Measurements from ENCODE around the gene SNAI3. TPM values are rescaled to one million over a fixed set of nuclear protein-coding genes. Genes with fewer than 3 reads are reported as not detected.

The SNAI3 gene
- total RNA-seq, 1 donor: not detected

DNA sequence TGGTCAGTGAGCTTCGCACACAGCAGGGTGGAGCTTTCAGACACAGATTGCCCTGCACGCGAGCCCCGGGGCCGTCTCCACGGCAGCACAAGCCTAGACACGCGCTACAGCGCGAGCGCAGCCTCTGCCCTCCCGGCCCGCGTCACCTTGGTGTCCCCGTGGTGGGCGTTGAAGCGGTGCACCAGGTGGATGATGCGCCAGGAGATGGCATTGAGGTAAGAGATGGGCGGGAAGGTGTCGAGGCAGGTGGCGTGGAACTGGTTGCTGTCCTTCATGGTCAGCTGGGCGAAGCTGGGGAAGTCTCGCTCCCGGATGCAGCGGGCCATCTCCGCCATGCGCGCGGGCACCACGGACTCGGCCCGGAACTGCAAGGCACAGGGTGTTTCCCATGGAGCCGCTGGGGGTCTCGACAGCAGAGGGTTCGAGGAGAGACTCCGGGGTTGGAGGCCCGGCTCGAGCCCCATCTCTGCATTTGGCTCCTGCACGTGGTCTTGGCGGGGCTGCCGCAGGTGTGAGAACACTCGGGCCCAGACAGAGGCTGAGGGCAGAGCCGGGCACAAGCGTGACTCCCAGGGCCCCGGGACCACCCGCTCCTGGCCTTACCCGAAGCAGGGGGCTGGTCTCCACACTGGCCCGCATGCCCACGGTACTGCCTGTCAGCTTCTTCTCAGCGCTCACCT is 31.1 kb downstream of the SNAI3 start:
- DNase-seq (ENCODE audit: low read depth): no peak
- no peak overlapping the region for H3K4me3 ChIP-seq (ENCODE audit: low read depth, low read length)
- TF ChIP-seq, protein P1, sequence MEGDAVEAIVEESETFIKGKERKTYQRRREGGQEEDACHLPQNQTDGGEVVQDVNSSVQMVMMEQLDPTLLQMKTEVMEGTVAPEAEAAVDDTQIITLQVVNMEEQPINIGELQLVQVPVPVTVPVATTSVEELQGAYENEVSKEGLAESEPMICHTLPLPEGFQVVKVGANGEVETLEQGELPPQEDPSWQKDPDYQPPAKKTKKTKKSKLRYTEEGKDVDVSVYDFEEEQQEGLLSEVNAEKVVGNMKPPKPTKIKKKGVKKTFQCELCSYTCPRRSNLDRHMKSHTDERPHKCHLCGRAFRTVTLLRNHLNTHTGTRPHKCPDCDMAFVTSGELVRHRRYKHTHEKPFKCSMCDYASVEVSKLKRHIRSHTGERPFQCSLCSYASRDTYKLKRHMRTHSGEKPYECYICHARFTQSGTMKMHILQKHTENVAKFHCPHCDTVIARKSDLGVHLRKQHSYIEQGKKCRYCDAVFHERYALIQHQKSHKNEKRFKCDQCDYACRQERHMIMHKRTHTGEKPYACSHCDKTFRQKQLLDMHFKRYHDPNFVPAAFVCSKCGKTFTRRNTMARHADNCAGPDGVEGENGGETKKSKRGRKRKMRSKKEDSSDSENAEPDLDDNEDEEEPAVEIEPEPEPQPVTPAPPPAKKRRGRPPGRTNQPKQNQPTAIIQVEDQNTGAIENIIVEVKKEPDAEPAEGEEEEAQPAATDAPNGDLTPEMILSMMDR (IDR thresholded peaks at IDR 0.05; ENCODE audit: insufficient read depth, low read length): no peak

DNA sequence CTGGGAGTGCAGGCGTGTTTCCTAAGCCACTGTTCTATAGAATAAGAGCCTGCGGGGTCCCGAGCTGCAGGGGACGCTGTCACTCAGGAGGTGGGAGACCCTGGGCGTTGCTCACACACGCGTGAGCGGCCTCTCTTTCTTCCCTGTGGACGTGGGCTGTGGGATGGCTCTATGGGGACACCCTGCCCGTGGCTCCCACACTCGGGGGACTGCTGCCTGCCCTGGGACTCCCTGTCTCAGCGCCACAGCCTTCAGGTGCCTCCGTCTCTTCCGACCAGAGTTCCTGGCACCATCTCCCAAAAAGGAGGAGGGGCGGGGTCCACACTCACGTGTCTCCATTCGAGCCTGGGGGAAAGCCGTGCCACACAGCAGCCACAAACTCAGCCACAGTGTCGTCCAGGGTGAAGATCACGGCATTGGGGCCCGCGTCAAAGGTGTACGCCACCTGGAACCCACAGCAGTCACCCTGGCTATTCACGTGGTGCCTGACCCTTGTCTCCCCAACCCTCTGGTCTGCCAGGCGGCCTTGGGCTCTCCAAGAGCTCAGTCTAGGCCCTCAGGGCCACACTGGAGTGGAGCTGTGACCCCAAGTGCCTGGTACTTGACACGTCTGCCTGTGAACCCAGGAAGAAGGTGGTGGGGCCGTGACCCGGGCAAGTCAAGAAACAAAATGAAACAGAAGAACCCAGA is 31.8 kb downstream of the SNAI3 start:
- DNase-seq (ENCODE audit: low read depth): no peak
- TF ChIP-seq, protein P1 (IDR thresholded peaks at IDR 0.05; ENCODE audit: insufficient read depth, low read length): no peak
- H3K4me3 ChIP-seq (ENCODE audit: low read depth, low read length): no peak overlapping the region

DNA sequence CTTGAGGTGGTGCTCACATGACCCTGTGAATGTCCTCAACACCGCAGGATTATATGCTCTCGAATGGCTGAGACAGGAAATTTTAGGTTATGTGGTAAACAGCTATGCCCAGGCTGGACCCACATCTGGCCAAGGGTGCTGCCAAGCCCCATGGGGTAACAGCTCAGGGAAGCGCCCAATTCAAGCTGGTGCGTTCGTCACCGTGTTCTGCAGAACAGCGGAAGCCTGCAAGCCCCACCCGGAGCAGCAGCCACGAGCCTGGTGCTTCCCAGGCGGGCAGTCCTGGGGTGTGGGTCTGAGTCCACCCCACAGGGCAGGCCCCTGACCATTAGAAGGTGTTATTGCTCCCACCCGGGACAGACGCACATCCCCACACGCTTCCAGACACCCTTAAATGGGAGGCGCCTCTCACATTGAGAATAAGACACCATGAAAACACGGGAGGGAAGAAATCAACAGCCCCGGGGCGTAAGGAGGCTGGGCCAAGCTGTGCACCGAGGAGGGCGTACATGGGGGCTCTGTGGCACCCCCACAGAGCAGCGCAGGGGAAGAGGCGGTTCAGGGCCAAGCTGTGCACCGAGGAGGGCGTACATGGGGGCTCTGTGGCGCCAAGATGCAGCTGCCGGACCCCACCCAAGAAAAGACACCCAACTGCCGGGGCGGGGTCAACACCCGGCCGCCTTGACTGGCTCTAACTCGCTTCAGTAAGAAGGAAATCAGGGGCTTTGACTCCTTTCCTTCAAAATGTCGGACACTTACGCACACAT is 32.5 kb downstream of the SNAI3 start:
- DNase-seq (ENCODE audit: low read depth): no peak
- no peak overlapping the region for H3K4me3 ChIP-seq (ENCODE audit: low read depth, low read length)

DNA sequence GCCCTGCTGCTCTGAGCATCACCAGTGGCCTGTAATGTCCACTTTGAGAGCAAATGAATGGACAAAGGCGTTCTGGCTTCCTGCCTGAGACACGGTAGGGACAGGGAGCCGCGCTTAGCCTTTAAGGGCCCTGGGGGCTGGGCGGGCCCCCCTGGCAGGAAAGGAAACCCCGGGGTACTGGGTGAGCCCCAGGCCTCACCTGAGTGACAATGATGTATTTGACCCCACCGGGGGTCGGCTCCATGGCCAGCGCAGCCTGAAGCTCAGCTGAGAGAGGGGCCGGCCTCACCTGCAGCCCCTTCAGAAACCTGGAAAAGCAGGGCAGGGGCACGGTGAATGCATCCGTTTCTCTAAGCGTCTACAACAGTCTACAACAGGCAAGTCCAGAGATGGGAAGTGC is 33.2 kb downstream of the SNAI3 start:
- DNase-seq (ENCODE audit: low read depth): no peak
- TF ChIP-seq, protein P1 (IDR thresholded peaks at IDR 0.05; ENCODE audit: insufficient read depth, low read length): no peak
- H3K4me3 ChIP-seq (ENCODE audit: low read depth, low read length): no peak overlapping the region

More for the DNA sequence above, 32.5 kb downstream of the SNAI3 start:
- TF ChIP-seq, protein P1 (IDR thresholded peaks at IDR 0.05; ENCODE audit: insufficient read depth, low read length): no peak

DNA sequence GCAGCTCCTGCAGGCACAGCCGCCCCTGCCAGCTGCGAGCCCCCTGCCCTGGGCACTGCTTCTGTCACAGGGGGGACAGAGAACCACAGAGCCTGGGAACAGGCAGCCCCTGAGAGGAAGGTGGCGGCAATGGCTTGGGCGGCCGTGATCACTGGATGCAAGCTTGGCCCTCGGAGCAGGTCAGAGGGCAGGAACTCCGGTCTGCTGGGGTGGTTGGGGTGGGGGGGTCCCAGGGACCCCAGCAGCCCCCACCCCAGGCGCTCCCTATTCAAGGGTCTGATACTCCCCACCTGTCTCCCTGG is 33.6 kb downstream of the SNAI3 start:
- DNase-seq (ENCODE audit: low read depth): no peak
- H3K4me3 ChIP-seq (ENCODE audit: low read depth, low read length): no peak overlapping the region

DNA sequence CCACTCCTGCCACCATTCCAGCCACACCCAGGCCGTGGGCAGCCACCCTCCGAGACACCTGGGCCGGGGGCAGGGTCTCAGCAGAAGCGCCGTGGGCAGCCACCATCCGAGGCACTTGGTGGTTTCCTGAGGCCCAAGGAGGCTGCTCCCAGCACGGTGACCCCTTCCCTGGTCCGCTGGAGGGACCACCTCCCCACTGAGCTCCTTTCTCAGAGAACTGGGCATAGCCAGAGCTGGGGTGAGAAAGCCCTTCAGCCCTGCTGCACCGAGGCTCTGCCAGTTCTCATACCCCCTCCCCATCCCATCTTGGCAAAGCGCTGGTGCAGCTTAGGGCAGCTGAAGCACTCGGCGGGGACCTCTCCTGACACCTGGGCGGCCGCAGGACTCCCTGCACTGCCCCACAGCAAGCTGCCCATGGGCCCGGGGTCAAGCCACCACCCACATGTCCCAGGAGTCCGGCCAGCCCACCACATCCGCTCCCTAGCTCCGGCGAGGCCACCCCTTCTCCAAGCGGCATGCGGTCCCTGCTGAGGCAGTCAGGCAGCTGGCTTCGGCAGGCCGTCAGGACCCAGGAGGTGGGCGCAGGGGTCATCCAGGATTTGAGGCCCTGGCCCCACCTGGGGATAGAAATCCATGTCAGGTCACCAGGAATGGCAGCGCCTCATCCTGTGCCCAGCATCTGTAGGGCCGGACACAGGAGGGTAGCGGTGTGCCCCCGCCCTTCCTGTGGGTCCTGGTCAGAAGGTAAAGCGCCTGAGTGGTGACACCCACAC is 34.1 kb downstream of the SNAI3 start:
- H3K4me3 ChIP-seq (ENCODE audit: low read depth, low read length): no peak overlapping the region
- no peak for DNase-seq (ENCODE audit: low read depth)
- TF ChIP-seq, protein P1 (IDR thresholded peaks at IDR 0.05; ENCODE audit: insufficient read depth, low read length): no peak

More for the DNA sequence above, 33.6 kb downstream of the SNAI3 start:
- TF ChIP-seq, protein P1 (IDR thresholded peaks at IDR 0.05; ENCODE audit: insufficient read depth, low read length): no peak
